ENCODE results near the gene ADGRA1.

Gene ADGRA1

GRCh38 chr10:133139551-133140065 lies 51.9 kb downstream of the ADGRA1 start:
- TF ChIP-seq TAF1 (IDR thresholded peaks at IDR 0.05; ENCODE audit: low read depth), result no peak
- no peak for TF ChIP-seq FOXM1 (IDR thresholded peaks at IDR 0.05; ENCODE audit: borderline replicate concordance, low read depth)
- TF ChIP-seq, protein P1, sequence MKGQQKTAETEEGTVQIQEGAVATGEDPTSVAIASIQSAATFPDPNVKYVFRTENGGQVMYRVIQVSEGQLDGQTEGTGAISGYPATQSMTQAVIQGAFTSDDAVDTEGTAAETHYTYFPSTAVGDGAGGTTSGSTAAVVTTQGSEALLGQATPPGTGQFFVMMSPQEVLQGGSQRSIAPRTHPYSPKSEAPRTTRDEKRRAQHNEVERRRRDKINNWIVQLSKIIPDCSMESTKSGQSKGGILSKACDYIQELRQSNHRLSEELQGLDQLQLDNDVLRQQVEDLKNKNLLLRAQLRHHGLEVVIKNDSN (IDR thresholded peaks at IDR 0.05), result no peak
- TF ChIP-seq ZBTB7A (IDR thresholded peaks at IDR 0.05; ENCODE audit: low read depth), result no peak
- TF ChIP-seq EP300 (IDR thresholded peaks at IDR 0.05; ENCODE audit: borderline replicate concordance), result no peak
- no peak for TF ChIP-seq REST (IDR thresholded peaks at IDR 0.05; ENCODE audit: low read depth)
- no peak for TF ChIP-seq NFIC (IDR thresholded peaks at IDR 0.05)
- TF ChIP-seq YY1 (IDR thresholded peaks at IDR 0.05; ENCODE audit: low read depth), result no peak
- TF ChIP-seq RAD21 (IDR thresholded peaks at IDR 0.05; ENCODE audit: low read depth), result no peak
- TF ChIP-seq CREB1 (IDR thresholded peaks at IDR 0.05; ENCODE audit: low read depth), result no peak
- no peak for TF ChIP-seq TCF12 (IDR thresholded peaks at IDR 0.05; ENCODE audit: low read depth)
- no peak for TF ChIP-seq CEBPB (IDR thresholded peaks at IDR 0.05)
- no peak for TF ChIP-seq TEAD4 (IDR thresholded peaks at IDR 0.05)
- TF ChIP-seq, protein P2, sequence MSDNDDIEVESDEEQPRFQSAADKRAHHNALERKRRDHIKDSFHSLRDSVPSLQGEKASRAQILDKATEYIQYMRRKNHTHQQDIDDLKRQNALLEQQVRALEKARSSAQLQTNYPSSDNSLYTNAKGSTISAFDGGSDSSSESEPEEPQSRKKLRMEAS (IDR thresholded peaks at IDR 0.05), result no peak
- TF ChIP-seq EGR1 (IDR thresholded peaks at IDR 0.05), result no peak

DNA sequence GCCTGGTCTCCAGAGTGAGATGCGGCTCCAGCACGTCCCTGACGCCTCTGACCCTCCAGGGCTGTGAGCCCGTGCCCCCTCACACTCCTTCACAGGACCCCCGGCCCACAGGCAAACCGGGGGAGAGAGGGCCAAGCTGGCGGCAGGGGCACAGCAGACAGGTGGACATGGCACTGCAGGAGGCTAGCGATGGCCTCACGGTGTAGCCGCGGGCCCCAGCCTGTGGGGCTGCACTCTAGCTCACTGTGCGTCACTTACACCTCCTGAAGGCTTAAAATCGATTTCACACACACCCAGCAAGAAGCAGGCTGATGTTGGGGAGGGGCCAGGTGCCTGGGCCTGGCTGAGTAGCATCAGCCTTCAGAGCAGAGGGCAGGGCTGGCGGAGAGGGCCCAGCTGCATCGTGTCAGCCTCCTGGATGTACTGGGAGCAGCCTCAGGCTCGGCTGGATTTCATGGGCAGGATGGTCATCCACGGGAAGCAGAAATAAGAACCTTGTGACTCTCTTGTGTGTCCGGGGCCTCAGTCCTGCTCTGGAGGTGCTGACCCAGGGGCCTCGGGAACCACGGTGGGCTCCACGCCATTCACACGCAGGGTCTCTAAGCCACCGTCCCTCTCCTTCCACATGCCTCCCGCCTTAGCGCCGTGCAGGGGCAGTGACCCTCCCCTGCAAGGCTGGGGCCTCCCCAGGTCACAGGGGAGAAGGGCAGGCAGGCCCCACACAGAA lies 52.9 kb downstream of the ADGRA1 start:
- TF ChIP-seq CEBPB (IDR thresholded peaks at IDR 0.05), result no peak
- TF ChIP-seq TEAD4 (IDR thresholded peaks at IDR 0.05), result no peak
- no peak for TF ChIP-seq EP300 (IDR thresholded peaks at IDR 0.05; ENCODE audit: borderline replicate concordance)
- no peak for TF ChIP-seq FOXM1 (IDR thresholded peaks at IDR 0.05; ENCODE audit: borderline replicate concordance, low read depth)
- TF ChIP-seq YY1 (IDR thresholded peaks at IDR 0.05; ENCODE audit: low read depth), result no peak
- TF ChIP-seq TCF12 (IDR thresholded peaks at IDR 0.05; ENCODE audit: low read depth), result no peak

DNA sequence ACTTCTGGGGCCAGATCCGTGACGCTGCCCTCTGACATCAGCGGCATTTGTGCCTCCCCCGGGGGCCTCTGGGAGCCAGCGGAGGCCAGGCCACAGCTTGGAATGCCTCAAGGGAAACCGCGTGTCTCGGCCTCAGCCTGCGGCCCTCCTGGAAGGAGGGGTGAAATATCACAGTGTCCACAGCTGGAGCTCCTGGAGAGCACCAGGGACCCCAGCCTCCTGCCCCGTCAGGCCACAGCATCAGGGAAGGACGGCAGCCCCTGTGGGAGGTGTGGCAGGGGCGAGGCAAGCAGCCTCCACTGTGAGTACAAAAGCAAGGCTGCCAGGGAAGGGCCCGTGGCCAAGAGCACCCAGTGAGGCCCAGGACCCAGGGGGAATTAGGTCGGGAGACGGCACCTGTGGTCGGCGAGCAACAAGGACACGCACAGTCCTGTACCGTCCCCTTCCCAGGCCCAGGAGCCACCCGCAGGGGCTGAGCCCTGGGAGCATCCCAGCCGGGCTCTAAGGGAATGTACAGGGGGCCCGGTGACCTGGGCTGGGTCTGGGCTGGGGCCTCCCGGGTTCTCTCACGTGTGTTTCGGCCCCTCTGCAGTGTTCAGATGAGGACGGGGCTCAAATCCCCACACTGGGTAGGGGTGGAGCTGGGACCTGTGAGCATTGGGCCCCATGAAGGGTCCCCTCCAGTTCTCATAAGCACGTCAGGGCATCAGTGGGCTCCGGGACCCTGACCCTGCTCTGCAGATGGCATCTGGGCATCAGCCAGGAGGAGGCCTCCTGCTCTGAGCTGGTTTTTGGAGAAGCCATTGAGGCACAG lies 53.6 kb downstream of the ADGRA1 start:
- TF ChIP-seq FOXM1 (IDR thresholded peaks at IDR 0.05; ENCODE audit: borderline replicate concordance, low read depth), result no peak
- no peak for TF ChIP-seq REST (IDR thresholded peaks at IDR 0.05; ENCODE audit: low read depth)

- TF ChIP-seq CEBPB (IDR thresholded peaks at IDR 0.05) (no peak), TAF1 (IDR thresholded peaks at IDR 0.05; ENCODE audit: low read depth) (no peak), REST (IDR thresholded peaks at IDR 0.05; ENCODE audit: low read depth) (no peak), FOXM1 (IDR thresholded peaks at IDR 0.05; ENCODE audit: borderline replicate concordance, low read depth) (no peak), EGR1 (IDR thresholded peaks at IDR 0.05) (no peak), TCF12 (IDR thresholded peaks at IDR 0.05; ENCODE audit: low read depth) (no peak), ZBTB7A (IDR thresholded peaks at IDR 0.05; ENCODE audit: low read depth) (no peak), TEAD4 (IDR thresholded peaks at IDR 0.05) (no peak), EP300 (IDR thresholded peaks at IDR 0.05; ENCODE audit: borderline replicate concordance) (no peak), YY1 (IDR thresholded peaks at IDR 0.05; ENCODE audit: low read depth) (no peak)
- TF ChIP-seq, protein P1 (IDR thresholded peaks at IDR 0.05), result no peak
These were observed 54.2 kb downstream of the ADGRA1 start for GRCh38 chr10:133141958-133142340.
